NOMO-1 treated with DMSO at 0.1 percent for 48 hours (cell line): ENCODE results near the gene ST3GAL4.

Experiments
- DNase-seq: peaks from one replicate; lab custom pipeline; 2025; ENCODE audit not compliant: unreplicated experiment; lab: John Stamatoyannopoulos, UW

ST3GAL4 gene

GRCh38 chr11:126438272-126438671 lies 82.8 kb downstream of the ST3GAL4 start:
- DNase-seq: no peak

DNA sequence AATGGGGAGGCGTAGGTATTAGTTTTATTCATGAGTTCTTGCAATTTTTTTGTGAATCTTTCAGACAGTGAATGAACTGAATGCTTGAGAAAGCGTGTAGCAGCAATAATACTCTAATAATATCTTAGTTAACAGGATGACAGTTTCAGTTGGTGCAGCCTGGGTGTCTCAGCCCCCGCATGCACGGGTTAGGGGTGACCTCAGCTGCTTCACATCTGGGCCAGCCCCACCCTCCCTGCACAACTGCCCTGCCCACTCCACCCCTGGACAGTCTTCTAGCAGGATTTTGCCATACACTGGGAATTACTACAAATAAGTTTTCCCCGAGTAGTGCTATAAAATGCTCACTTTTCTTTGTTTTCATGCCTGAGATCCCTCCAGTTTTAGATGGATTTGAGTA lies 83.2 kb downstream of the ST3GAL4 start:
- no peak for DNase-seq

GRCh38 chr11:126440276-126440675 lies 84.8 kb downstream of the ST3GAL4 start:
- no peak for DNase-seq

- DNase-seq: peak; percentile 51
Observed at GRCh38 chr11:126440792-126441514, 85.5 kb downstream of the ST3GAL4 start.

DNA sequence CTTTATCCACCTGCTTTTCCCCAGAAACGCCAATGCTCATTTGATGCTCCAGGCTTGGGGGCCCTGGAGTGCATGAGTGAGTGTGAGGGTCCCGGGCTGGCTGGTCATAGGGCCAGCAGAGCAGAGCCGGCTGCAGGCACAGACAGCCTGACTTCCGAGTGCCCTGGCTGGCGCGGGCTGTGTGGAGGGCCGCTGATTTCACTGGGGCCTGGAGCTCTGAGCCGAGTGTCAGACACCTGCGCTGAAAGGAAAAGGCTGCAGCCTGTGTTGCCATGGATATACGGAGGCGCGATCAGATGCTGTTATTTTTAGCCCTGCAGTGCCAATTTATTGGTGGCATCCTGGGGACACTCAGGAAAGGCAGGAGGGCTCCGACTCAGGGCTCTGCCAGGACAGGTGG lies 87.6 kb downstream of the ST3GAL4 start:
- DNase-seq: no peak

DNA sequence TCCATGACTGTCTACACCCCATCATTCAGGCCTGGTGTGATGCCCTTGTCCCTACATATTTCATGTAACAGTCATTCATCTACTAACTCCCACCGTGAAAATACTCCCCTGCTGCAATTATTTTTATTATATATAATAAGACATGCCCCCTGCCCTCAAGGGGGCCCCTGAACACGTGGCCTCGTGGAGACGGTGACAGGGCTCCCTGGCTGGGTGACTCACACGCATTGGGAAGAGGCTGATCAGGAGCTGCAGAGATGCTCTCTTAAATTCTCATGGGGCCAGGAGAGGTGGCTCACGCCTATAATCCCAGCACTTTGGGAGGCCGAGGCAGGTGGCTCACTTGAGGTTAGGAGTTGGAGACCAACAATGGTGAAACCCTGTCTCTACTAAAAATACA lies 88.6 kb downstream of the ST3GAL4 start:
- DNase-seq: no peak

DNA sequence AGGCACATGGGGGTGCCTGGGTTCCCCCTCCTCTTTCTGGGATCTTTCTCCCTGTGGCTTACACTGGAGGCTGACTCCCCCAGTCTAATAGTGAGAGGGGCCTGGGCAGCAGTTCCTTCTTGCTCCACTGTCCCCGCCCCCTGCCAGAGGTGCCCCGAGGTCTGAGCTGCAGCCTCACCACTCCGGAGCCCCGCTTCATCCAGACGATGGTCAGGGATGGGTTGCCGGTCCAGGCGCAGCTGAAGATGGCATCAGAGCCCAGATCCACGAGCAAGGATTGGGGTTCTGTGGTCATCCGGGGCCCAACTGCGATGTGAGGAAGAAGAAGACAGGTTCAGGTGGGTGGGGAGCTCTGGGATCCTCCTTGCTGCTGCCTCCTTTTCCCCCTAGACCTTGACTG lies 91.1 kb downstream of the ST3GAL4 start:
- DNase-seq: no peak

DNA sequence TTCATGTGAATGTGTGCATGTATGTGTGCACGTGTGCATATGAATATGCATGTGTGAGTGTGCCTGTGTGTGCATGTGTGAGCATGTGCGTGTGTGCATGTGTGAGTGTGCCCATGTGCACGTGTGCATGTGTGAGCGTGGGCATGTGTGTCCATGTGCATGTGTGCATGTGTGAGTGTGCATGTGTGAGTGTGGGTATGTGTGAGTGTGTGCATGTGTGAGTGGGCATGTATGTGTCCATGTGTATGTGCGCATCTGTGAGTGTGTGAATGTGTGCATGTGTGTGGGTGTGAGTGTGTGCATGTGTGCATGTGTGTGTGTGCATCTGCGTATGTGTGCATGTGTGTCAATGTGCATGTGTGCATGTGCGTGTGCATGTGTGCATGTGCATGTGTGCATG lies 94.7 kb downstream of the ST3GAL4 start:
- no peak for DNase-seq

- no peak for DNase-seq
Observed at GRCh38 chr11:126450806-126451205, 95.3 kb downstream of the ST3GAL4 start.

DNA sequence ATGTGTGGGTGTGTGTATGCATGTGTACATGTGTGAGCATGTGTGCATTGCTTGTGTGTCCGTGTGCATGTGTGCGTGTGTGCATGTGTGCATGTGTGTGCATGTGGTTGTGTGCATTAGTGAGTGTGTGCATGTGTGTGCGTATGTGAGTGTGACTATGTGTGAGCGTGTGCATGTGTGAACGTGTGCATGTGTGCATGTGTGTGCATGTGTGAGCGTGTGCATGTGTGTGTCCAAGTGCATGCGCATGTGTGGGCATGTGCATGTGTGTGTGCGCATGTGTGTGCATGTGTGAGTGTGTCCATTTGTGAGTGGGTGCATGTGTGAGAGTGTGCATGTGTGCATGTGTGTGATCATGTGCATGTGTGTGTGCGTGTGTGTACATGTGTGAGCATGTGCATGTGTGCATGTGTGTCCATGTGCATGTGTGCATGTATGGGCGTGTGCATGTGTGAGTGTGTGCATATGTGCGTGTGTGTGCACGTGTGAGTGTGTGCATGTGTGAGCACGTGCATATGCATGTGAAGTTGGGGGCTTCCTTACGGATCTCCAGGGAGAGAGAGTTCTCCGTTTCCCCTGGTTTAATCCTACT lies 95.8 kb downstream of the ST3GAL4 start:
- DNase-seq: no peak

GRCh38 chr11:126452241-126453101 lies 97.0 kb downstream of the ST3GAL4 start:
- DNase-seq: no peak

GRCh38 chr11:126456089-126456488 lies 100.6 kb downstream of the ST3GAL4 start:
- no peak for DNase-seq

GRCh38 chr11:126456783-126457542 lies 101.5 kb downstream of the ST3GAL4 start:
- peak; percentile 68 for DNase-seq

DNA sequence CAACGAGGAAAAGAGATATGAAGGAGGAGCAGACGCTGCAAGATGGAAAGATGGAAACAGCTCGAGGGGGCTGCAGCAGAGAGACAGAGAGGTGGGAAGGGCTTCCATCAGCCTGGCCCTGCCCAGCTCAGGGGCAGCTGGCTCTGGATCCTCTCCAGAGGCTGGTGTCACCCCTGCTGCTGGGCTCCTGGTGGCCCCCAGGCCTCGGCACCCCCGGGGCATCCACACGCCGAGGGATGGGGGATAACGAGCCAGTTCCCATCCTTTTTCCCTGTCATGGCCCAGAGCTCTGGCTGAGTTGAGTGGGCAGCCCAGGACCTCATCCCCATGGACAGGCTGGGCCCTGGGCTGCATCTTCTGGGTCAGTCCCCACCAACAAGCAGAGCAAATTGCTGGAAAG lies 102.3 kb downstream of the ST3GAL4 start:
- DNase-seq: no peak

DNA sequence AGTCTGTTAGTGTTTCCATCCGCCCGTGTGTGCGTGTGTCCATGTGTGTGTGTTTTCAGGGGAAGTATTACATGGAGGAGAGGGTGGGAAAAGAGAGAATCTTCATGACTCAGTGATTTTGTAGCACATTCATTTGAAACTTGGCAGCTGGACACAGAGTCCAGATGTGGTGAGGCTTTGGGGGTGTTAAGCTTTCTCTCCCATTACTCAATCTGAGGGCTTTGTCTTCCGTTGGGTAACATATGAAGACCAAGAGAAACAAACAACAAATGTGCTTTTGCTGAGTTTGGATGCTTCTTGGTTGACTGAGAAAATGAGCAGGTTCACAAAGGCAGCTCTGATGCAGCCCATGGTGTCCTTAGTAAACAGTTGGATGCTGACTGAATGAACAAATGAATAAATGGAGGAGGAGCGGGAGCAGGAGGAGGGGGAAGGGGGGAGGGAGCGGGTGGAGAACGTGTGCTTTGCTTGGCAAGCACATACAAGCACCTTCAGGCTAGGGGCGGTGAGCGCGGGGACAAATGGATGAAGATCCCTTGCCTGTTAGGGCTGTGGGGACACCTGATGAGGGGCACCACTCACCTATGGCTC lies 104.3 kb downstream of the ST3GAL4 start:
- DNase-seq: no peak

DNA sequence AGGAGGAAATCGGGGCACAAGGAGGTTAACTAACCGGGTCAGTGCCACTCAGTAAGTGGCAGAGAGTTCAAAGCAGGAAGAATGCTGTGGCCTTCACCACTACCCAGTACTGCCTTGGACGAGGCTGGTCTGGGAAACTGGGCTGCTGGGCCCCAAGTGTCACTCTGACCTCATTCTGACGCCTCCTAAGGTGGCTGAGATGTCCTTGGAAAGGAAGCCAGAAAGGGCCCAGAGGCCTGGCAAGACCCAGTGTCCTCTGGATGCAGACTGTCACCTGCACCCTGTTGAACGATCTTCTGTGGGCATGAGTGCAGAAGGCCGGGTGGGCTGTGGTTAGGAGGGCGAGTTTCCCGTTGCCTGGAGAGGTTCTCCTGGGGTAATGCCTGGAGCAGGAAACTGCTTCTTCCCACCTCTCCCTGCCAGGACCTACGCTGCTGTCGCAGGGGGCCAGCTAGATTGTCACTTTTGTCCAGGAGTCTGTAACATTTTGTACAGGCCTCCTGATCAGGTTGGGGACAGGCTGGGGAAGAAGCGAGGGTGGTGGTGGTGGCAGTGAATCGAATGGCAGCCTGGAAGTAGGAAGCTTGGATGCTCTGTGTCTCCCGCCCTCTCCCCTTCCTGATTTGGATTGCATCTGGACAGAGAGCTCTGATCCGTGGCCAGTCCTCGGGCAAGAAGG lies 105.1 kb downstream of the ST3GAL4 start:
- DNase-seq: no peak

DNA sequence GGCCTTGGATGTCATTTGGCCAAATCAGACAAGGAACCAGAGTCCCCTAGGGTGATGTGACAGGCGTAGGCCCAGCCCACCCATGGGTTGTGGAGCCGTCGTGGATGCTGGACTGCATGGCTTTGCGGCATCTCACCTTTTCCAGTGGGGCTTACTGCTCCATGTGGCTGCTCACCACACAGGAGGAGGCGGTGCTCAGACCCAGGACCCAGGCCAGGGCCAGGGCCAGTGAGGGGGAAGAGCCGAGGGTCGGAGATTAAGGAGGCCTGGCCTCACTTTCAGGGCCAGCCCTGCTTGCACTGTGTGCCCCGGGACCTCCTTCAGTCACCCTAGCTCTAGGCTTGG lies 105.6 kb downstream of the ST3GAL4 start:
- DNase-seq: no peak

GRCh38 chr11:126461996-126462395 lies 106.5 kb downstream of the ST3GAL4 start:
- no peak for DNase-seq

GRCh38 chr11:126462422-126462821 lies 106.9 kb downstream of the ST3GAL4 start:
- no peak for DNase-seq
